B cell (primary cell): Measurements from ENCODE around the gene SNX17.

Experiments used
- EZH2 ChIP-seq: IDR thresholded peaks from 2 replicates; pipeline ENCODE4 v1.6.1; 2012; ENCODE audit warnings: borderline replicate concordance, low read depth, mild to moderate bottlenecking, moderate library complexity, low read length; ENCODE audit not compliant: insufficient read depth, poor library complexity, severe bottlenecking
- TF ChIP-seq, protein P1 (sequence below): fragments of 200-600 bp; IDR thresholded peaks from one replicate; pipeline ENCODE4 v1.8.0; 2022; ENCODE audit warnings: antibody characterized with exemption, mild to moderate bottlenecking

DNA sequence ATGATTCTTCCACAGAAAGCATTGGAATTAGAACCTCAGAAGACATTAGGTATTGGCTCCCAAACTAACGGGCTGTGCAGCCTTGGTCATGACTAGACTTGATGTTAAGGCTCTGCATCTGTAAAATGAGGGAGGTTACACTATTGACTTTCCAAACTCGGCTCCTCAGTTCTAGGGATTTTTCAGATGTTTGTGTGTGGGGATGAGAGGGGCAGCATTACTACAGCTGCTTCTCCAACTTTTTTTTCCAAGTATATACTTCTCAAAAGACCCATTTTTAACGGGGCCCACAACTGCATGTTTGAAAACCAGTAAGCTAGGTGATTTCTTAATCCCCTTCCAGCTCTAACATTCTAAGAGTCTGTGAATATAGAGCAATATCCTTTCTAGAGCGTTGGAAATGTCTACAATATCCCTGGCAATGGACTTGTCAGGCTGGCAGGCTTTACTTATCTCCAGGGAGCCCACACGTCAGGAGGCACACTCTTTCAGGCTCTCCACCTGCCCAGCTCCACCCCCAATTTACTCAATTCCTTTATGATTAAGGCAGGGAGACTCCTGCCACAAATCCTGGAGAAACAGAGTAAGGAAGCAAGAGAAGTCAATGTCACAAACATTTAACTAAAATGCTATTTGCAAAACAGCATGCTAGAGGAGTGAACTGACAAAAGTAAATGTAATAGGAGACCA, 46.7 kb upstream of the SNX17 start:
- TF ChIP-seq, protein P1, sequence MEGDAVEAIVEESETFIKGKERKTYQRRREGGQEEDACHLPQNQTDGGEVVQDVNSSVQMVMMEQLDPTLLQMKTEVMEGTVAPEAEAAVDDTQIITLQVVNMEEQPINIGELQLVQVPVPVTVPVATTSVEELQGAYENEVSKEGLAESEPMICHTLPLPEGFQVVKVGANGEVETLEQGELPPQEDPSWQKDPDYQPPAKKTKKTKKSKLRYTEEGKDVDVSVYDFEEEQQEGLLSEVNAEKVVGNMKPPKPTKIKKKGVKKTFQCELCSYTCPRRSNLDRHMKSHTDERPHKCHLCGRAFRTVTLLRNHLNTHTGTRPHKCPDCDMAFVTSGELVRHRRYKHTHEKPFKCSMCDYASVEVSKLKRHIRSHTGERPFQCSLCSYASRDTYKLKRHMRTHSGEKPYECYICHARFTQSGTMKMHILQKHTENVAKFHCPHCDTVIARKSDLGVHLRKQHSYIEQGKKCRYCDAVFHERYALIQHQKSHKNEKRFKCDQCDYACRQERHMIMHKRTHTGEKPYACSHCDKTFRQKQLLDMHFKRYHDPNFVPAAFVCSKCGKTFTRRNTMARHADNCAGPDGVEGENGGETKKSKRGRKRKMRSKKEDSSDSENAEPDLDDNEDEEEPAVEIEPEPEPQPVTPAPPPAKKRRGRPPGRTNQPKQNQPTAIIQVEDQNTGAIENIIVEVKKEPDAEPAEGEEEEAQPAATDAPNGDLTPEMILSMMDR, result no peak
- no peak for TF ChIP-seq EZH2
